Measurements from ENCODE around the gene THAP11.

THAP11 gene

DNA sequence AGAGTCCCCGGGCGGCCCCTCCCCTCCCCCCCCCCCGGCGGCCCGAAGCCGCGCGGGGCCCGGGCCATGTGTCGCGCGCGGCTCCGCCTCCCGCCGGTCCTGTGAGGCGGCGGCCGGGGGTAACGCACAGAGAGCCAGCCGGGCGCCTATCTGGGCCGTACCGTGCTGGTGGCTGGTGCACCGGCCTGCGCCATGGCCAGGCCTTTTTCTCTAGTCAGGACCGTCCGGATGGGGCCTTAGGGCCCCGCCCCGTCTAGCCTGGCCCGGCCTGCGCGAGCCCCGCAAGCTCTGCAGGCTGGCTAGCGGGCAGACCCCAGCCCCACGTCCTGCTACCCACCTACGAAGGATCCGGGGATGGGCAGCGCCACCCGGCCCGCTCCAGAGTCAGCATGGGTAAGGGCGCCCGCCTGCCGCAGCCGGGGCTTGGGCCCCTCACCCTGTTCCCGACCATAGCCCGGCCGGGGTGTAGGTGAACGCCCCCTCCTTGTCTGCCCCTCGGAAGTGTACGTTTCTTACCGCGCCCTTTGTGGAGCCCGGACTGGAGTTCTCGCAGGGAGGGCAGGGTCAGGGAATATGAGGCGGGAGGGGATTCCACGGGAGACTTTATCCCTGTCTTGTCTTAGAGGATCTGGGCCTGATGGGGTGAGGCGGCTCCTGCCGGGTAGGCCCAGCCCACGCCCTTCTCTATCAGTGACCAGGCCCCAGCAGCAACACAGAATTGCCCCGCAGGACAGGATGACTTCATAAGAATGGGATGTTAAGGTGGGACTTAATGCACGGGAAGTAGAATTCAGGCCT lies 5.1 kb downstream of the THAP11 start, which contains the start of gene CENPT:
Gene CENPT, minus strand, starts transcription at position 630 of the 798 bp plus-strand sequence. CDS start 13,834 bp downstream, outside the sequence.
- TF ChIP-seq, protein P1, sequence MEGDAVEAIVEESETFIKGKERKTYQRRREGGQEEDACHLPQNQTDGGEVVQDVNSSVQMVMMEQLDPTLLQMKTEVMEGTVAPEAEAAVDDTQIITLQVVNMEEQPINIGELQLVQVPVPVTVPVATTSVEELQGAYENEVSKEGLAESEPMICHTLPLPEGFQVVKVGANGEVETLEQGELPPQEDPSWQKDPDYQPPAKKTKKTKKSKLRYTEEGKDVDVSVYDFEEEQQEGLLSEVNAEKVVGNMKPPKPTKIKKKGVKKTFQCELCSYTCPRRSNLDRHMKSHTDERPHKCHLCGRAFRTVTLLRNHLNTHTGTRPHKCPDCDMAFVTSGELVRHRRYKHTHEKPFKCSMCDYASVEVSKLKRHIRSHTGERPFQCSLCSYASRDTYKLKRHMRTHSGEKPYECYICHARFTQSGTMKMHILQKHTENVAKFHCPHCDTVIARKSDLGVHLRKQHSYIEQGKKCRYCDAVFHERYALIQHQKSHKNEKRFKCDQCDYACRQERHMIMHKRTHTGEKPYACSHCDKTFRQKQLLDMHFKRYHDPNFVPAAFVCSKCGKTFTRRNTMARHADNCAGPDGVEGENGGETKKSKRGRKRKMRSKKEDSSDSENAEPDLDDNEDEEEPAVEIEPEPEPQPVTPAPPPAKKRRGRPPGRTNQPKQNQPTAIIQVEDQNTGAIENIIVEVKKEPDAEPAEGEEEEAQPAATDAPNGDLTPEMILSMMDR (IDR thresholded peaks at IDR 0.05), result no peak

DNA sequence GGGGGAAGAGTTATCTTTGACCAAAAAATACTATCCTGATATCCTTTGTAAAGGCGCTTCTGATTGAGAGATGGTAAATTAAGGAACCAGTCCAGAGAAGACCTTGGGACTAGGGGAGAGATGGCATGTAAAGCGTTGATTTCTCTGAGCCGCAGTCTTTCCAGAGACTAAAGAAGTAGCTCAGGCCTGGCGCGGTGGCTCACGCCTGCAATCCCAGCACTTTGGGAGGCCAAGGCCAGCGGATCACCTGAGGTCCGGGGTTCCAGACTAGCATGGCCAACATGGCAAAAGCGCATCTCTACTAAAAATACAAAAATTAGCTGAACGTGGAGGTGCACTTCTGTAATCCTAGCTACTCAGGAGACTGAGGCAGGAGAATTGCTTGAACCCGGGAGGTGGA lies 6.0 kb downstream of the THAP11 start:
- TF ChIP-seq, protein P1 (IDR thresholded peaks at IDR 0.05), result no peak

DNA sequence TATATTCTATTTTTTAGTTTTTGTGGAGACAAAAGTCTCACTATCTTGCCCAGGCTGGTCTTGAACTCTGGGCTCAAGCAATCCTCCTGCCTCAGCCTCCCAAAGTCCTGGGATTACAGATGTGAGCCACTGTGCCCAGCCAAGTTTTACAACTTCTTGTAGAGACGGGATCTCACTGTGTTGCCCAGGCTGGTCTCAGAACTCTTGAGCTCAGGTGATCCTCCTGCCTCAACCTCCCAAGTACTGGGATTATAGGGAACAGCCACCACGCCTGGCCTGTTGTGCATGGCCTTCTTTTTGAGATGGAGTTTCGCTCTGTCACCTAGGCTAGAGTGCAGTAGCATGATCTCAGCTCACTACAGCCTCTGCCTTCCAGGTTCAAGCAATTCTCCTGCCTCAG lies 11.6 kb downstream of the THAP11 start:
- TF ChIP-seq, protein P1 (IDR thresholded peaks at IDR 0.05), result no peak

DNA sequence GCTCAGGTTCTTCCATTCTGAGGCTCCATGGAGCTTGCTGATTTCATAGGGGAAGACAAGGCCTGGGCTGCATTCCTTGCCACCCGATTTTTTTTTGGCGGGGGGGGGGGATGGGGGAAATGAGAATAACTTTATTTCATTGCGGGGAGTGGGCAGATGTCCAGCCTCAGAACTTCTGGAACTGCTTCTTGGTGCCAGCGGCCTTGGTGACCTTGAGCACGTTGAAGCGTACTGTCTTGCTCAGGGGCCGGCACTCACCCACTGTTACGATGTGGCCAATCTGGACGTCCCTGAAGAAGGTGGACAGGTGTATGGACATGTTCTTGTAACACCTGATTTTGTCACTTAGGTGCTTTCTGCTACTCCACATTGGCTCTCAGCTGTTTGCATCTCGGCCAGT lies 13.7 kb downstream of the THAP11 start:
- TF ChIP-seq, protein P1 (IDR thresholded peaks at IDR 0.05), result no peak

DNA sequence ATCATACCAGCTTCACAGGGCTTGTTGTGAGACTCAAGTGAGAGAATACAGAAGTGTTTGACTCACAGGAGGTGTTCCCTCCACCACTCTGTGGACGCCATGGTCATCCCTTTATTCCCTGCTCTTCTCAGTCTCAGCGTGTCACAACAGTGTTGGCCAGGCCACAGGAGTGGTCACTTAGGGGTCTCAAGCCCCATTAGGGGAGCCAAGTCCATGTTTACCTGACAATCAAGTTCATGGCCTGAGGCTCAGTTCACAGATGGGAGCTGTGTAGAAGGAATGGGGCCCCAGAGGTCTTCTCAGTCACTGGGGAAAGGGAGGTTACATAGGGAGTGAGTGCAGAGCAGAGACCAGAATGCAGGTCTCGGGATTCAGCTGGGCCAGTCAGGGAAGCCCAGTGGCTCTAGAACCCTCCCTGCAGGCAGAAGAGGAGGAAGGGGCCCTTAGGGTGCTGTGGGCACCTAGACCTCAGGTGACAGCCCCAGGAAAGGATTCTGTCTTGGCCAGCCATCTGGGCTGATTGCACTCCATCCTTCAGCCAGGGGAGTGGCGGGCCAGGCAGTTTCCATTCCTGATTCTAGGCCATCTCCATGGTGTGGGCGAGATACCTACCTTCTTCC lies 14.9 kb downstream of the THAP11 start:
- TF ChIP-seq, protein P1 (IDR thresholded peaks at IDR 0.05), result no peak

DNA sequence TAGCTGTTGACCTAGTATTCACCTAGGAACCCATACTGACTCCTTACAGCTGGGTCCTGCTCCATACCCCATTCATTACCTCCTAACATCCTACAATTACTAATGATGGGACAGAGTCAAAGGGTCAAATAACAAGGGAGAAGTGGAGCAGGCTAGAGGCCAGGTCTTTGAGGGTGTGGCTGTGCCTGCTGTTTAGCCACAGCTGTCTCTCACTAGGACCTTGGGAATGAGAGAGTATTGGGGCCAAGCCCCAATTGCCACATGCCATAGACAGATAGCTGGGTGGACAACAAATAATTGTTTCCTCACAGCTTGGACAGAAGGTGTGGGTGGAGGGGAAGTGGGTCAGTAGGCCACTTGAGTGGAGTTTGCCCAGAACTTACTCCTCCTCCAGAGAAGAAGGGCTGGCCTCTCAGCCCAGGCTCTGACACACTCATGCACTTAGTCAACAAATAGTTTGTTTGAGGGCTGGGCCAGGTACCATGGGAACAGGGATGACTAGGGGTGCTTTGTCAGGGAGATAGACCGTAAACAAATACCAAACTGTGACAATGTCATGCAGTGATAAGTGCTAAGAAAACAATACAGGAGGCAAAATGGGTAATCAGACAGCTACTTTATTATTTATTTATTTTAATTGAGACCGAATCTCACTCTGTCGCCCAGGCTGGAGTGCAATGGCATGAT lies 15.6 kb downstream of the THAP11 start:
- TF ChIP-seq, protein P1 (IDR thresholded peaks at IDR 0.05), result no peak

DNA sequence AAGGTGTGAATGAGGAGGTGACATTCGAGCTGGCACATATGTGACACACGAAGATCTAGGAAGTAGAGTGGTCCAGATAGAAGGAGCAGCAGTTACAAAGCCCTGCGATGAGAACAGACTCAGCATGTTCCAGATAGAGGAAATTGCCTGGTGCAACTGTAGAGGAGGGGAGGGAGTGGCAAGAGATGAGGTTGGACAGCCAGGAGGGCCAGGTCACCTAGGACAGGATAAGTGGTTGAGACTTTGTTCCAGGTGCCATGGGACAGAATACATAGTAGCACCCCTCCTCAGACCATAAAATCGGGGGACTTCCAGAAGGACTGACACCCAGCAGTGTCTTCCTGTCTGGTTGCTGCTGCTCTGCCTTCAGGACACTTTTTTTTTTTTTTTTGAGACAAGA lies 16.4 kb downstream of the THAP11 start:
- TF ChIP-seq, protein P1 (IDR thresholded peaks at IDR 0.05), result no peak
